Coronary artery (tissue), 2 donors: ENCODE data around the gene IMPG2.

Experiments
- DNase-seq: peaks from one replicate; pipeline ENCODE4 v3.0.0-alpha.2; 2017; ENCODE audit warnings: low spot score
- H3K27ac ChIP-seq, 2 donors: fragments of 200-600 bp; sonication (generic); one replicate each; pipeline ENCODE4 v1.5.1; 2016 to 2019
- H3K4me3 ChIP-seq: fragments of 200-600 bp; sonication (generic); 2 replicates; pipeline ENCODE4 v1.5.1; 2016; ENCODE audit warnings: mild to moderate bottlenecking, moderate library complexity
- CTCF ChIP-seq: fragments of 200-600 bp; sonication (generic); IDR thresholded peaks from one replicate; pipeline ENCODE4 v1.5.1; 2019; ENCODE audit warnings: antibody characterized with exemption

The IMPG2 gene

DNA sequence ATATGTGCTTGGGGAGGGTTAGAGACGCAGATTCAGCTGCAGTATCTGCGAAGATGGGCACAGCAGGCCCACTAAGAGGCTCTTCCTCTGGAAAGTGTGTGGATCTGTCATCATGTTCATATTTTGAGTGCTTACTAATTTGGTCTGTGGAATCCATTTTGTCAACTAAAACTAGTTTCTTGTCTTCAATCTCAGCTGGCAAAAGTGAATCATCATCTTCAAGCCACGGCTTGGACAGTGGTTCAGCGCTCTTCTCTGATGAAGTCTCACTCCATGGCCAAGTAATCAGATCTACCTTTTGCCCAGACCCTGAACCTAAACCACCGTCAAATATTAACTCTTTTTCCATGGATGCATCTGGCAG, 76.2 kb downstream of the IMPG2 start:
- TF ChIP-seq CTCF = no peak
- Histone ChIP-seq H3K4me3 (no peak overlapping the region), H3K27ac (no peak overlapping the region)
- DNase-seq = no peak

GRCh38 chr3:101243285-101244211, 76.8 kb downstream of the IMPG2 start:
- DNase-seq = no peak
- H3K4me3 ChIP-seq = no peak overlapping the region
- no peak overlapping the region for H3K27ac ChIP-seq
- TF ChIP-seq CTCF = no peak

DNA sequence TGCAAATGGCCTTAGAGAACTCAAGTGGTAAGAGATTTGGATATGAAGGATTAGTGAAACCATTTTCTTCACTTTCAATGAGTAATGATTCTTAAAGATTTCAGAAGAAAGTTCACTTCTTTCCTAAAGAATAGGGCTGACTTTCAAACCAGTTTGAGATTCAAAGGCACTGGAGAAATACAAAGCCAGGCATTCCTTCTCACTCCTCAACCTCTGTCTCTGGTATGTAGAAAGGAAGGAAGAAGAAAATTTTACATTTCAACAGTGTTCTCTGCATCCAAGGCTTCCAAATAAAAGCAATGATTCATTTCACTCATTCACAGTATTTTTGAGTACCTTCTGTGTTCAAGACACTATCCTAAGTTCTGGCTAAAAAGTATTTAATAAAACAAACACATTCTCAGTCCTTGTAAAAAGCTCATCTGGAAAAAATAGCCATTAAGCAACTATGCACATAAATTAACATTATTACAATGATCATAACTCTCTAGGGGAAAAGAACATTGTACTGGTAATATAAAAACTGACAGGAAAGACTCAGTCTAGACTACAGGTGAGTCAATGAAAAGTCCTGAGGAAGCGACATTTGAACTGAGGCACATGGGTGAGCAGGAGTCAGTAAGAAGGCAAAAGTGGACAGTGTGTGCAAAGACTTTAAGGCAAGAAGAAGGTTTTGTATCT, 79.5 kb downstream of the IMPG2 start:
- no peak for DNase-seq
- no peak for TF ChIP-seq CTCF
- H3K4me3 ChIP-seq = no peak overlapping the region
- H3K27ac ChIP-seq = no peak overlapping the region

DNA sequence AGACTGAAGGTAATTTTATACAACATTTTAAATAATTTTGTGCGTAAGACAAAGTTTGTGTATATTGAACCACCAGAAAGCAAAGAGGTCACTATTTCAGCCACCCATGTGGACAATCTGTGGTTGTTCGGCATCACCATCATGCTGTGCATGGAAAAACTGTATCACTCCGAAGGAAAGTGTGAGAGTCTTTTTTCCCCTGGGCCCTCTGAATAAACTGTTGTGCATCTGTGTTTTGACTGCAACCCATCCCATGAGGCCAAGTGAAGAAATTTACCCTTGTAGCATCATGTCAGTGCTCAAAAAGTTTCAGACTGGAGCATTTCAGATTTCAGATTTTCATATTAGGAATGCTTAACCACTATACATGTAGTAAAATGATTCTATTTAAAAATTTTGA, 85.3 kb downstream of the IMPG2 start:
- DNase-seq = no peak
- no peak overlapping the region for H3K4me3 ChIP-seq
- no peak for TF ChIP-seq CTCF
- H3K27ac ChIP-seq = no peak overlapping the region

DNA sequence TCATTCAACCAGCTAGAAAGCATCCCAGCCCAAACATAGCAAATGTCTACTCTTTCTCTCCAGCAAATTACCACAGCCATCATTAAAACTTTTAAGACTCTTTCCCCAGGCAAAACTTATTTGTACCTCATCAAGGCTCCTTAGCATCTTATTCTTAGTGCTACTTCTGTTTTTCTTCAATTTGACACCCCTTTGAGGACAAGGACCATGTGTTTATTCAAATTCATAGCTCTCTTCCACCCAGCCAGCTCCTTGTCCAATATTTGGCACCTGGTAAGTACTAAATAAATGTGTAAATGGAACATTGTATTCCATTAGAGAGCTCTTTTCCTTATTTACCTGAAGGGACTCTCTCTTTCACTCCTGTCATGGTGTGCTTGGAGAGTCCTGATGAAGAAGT, 89.8 kb downstream of the IMPG2 start:
- no peak for DNase-seq

DNA sequence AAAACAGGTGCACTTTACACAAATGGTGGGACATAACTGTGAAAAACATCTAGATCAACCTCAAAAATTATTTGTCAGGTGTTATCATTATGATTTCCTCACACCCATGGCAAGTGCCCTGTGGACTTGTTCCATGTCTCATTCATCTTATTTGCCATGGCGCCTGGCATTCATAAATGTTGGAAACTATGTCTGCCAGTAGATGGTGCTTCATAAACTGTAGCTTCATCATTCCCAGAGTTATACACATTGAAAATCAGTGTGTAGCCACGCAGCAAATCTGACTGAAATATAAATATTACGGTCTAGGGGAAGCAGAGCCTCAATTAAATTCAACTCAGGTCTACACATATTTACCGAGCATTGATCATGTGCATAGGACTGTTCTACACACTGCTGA, 90.7 kb downstream of the IMPG2 start:
- no peak for TF ChIP-seq CTCF
- no peak overlapping the region for H3K27ac ChIP-seq
- no peak overlapping the region for H3K4me3 ChIP-seq
- no peak for DNase-seq

More for the DNA sequence above, 89.8 kb downstream of the IMPG2 start:
- H3K4me3 ChIP-seq = no peak overlapping the region
- TF ChIP-seq CTCF = no peak
- no peak overlapping the region for H3K27ac ChIP-seq

GRCh38 chr3:101228441-101228840, 91.9 kb downstream of the IMPG2 start:
- H3K27ac ChIP-seq = no peak overlapping the region
- no peak for TF ChIP-seq CTCF
- DNase-seq = no peak
- H3K4me3 ChIP-seq = no peak overlapping the region
